GM18867 (cell line): ENCODE data around the gene STARD9.
"Not testable (repeated sequence)": the region's sequence is repeated elsewhere in the genome, so short reads cannot be mapped to it uniquely, and the experiment has no call there.

Experiments used
- ATAC-seq: cut with Tn5 transposase; IDR thresholded peaks from one replicate; pipeline ENCODE4 v1.9.1; 2021; ENCODE audit warnings: mild to moderate bottlenecking, moderate library complexity; ENCODE audit not compliant: unreplicated experiment

Gene STARD9

GRCh38 chr15:42584031-42584765 lies 8.8 kb downstream of the STARD9 start:
- ATAC-seq, result no peak

DNA sequence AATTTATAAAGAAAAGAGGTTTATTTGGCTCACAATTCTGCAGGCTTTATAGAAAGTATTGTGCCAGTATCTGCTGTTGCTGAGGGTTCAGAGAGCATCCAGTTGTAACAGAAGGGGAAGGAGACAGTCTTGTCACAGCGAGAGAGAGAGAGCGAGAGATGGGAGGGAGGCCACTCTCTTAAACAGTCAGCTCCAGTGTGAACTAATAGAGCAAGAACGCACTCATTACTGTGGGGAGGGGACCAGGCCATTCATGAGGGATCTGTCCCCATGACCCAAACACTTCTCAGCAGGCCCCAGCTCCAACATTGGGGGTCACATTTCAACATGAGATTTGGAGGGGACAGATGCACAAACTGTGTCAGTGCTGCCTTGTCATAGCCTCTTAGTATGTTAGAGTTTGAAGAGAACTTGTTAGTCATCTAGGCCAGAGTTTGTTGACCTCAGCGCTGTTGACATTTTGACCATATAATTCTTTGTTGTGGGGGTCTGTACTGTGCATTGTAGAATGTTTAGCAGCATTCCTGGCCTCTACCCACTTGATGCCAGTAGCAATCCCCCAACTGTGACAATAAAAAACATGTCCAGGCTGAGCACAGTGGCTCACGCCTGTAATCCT lies 15.3 kb downstream of the STARD9 start:
- ATAC-seq, result no peak

DNA sequence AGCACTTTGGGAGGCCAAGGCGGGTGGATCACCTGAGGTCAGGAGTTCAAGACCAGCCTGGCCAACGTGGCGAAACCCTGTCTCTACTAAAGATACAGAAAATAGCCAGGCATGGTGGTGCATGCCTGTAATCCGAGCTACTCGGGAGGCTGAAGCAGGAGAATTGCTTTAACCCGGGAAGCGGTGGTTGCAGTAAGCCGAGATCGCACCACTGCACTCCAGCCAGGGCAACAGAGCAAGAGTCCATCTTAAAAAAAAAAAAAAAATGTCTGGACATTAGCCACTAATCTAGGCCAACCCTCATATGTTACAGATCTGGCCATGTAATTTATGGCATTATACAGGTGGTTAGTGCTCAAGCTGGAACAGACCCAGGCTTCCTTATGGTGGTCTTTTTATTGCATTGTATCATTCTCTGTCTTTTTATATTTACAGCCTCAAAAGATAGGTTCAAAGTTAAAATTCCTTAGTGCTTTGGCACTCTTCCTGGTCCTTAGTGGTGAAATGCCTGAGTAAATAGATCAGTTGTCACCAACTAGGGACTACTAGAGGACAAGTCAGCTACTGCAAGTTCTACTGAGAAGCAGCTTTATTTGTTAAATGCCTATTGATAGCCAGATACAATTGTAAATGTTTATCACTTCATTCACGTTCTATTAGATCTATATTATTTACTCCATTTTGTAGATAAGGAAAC lies 16.0 kb downstream of the STARD9 start:
- ATAC-seq, result no peak

- ATAC-seq, result no peak
These were observed 17.3 kb downstream of the STARD9 start for GRCh38 chr15:42592716-42593115.

DNA sequence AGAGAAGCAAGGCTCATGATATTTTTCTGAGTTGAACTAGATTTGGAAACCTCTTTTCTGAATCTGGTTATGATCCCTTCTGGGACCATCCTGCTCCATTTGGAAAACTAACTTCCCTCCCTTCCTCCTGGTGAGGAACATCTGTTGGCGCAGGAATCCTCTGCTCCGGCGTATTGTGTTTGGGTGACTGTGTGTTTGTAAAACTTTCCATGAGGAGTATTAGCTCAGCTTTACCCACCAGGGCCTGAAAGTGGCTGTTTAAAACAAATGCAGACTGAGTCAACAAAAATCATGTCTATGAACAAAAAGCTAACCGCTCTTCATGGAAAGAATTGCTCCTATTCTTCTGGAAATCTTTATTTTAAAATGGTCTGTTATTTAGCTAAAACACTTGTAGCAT lies 17.7 kb downstream of the STARD9 start:
- no peak for ATAC-seq

DNA sequence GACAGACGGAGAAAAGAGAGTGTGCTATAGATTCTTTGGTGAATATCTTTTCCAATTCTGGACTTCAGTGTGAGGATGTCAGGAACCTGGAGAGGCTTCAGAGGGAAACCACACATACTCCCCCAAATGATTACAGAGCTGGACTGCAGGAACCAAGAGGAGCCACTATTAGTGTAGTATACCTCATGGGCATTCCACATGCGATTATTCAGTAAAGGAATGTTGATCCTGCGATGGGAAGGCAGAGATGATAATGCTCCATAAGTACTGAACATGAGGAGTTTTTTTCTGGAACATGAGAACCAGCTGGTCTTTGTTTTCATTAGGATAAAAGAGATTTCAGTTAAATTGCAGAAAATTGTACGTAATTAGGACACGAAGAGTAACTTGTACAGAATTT lies 18.7 kb downstream of the STARD9 start:
- no peak for ATAC-seq

DNA sequence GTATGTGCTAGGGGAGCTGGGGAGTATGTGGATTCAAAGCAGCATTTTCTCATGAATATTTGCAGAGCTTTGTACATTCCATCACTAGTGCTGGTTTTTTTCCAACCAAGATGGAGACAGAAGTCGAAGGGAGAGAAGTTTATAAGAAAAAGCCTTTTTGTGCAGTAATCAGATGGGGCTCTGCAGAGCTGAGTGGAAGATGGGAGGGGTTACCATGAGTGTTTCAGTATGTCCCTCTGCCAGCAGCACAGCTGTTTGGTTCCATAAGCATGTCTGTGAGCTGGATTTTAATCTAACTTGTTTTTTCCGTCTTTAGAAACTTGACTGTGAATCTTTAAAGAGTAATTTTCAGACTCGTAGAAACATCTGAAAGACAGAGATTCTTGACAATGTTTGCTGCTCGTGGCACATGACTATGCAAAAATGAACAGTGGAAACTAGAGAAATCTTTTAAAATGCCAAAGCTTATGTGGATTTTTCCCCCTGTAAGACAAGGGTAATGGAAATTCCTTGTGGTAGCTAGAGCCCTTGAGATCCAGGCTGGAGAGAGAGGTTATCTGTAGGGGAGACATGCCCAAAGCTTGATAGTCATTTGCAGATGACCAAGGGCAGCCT lies 20.3 kb downstream of the STARD9 start:
- no peak for ATAC-seq

GRCh38 chr15:42601316-42601715 lies 25.9 kb downstream of the STARD9 start:
- ATAC-seq, result not testable (repeated sequence)

DNA sequence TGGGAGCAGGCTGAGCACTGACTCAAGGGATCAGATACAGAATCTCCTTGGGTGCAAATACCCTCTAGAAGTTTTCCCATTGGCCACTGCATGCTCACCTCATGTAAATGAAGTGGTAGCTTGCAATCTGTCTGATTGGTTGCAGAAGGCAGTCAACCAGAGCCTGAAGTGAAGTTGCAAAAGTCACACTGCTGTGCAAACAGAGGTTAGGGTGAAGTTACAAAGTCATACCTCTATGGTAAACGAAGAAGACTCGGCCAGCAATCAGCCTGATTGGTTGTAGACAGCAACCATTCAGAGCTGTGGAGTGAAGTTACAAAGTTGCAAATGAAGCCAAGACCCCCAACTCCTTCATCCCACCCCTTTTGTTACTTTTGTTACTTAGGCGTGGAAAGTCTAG lies 27.1 kb downstream of the STARD9 start:
- ATAC-seq, result no peak

DNA sequence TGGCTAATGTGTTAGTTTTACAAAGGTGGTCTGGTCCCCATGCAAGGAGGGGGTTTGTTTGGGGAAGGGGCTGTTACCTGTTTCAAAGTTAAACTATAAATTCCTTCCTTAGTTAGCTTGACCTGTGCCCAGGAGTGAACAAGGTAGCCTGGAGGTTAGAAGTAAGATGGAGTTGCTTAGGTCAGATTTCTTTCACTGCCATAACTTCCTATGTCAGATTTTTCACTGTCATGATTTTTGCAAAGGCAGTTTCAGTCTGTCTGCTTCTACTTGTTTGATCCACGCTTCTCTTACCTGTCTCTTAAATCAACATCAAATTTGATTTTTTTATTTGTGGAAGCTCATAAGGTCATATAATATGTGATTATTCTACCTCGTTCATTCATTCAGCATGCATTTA lies 28.6 kb downstream of the STARD9 start:
- no peak for ATAC-seq

GRCh38 chr15:42604894-42605744 lies 29.7 kb downstream of the STARD9 start:
- ATAC-seq, result no peak

GRCh38 chr15:42605796-42606195 lies 30.4 kb downstream of the STARD9 start:
- no peak for ATAC-seq

GRCh38 chr15:42608110-42608531 lies 32.7 kb downstream of the STARD9 start:
- ATAC-seq, result peak; percentile 61

DNA sequence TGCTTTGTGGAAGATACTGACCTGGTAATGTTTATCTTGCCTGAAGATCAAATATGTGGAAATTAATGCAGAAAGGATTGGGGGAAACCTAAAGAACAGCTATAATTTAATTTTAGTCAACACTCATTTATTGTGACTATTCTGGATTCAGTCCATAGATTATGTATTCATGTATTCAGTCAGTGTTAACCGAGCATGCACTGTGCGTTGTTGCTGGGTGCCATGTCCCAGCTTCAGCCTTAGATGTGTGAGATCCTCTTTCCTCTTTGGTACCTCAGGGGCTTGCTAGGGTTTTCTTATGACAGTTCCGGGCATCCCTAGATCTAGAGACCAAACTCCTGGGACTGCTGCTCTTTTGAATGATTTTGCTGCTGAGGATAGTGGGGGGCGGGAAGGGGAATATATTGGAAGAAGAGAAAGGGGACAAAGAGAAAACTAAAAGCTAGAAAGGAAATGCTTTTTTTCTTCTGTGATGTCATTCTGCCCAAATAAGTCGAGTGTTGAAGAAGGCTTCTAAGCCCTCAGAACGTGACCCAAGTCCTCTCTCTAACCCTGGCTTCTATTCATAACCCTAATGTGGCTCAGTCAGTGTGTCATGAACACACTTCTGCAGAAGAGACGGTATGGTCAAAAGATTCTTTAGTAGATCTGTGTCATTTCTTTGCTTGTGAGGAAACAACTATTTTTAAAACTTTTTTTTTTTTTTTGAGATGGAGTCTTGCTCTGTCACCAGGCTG lies 33.5 kb downstream of the STARD9 start:
- ATAC-seq, result no peak

DNA sequence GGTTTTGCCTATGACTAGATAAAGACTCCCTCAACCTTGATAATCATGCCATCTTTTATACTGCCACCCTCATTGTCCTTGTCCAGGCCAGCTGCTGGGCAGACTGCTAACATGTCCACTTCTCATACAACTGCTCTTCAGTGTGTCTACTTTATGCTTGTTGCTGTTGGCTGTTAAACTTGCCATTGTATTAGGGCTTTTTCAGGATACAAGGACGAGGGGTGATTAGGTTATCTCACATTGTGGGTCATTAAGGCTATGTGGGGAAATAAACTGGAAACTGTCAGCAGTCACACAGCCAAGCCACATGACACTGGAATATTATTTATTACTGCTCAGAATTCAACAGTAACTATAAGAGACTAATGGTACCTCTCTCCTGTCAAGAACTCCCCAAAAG lies 36.1 kb downstream of the STARD9 start:
- ATAC-seq, result no peak

DNA sequence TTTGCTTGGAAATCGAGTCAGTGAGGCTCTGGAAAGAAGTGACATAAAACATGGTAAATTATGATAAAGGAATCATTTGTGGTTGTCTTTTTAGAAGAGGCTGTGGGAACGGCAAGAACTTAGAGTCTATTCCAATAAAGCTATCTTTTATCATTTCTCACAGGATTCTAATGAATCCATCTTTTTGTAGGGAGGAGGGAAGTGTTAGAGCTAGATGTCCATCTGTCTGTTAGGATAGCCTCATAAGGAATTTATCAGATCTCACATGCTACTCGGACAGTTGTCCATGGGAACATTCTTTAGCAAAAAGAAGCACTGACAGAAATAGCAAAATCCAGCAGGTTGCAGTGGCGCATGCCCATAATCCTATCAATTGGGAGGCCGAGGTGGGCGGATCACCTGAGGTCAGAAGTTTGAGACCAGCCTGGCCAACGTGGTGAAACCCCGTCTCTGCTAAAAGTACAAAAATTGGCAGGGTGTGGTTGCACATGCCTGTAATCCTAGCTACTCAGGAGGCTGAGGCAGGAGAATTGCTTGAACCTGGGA lies 37.0 kb downstream of the STARD9 start:
- ATAC-seq, result no peak

GRCh38 chr15:42616107-42616506 lies 40.7 kb downstream of the STARD9 start:
- no peak for ATAC-seq

GRCh38 chr15:42619656-42620371 lies 44.4 kb downstream of the STARD9 start:
- no peak for ATAC-seq

- no peak for ATAC-seq
These were observed 46.0 kb downstream of the STARD9 start for GRCh38 chr15:42621386-42621785.
